ENCODE results near the gene TRIO.
A peak's percentile ranks its signal among the peaks of the same experiment; 100 is the strongest.

The TRIO gene

DNA sequence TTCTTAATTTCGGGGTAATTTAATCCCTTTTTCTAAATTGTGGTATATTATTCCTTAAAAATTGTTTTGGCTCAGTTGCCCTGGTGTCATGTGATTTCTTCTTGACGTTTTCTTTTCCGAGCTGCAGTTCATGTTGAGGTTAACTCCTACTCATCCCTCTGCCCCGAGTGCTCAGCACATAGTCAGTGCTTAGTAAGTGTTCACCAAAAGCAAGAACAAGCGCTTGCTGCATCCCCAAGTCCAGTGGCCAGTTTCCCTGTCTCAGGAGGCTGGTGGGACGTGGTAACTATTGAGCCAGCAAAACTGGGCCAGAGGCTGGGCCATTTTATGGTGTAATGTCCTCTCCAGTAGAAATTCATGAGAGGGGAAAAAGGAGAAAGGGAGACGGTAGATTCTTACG, 23.3 kb downstream of the TRIO start:
- Histone ChIP-seq H3K4me1 (ENCODE audit: control insufficient read depth, insufficient read depth, low read length) (peaks cover 53% of the 10 kb centered on the region), H3K27ac (ENCODE audit: extremely low read depth, low read depth, low read length) (no peak overlapping the region), H3K4me3 (ENCODE audit: low read depth, low read length) (no peak overlapping the region), H3K36me3 (ENCODE audit: control insufficient read depth in 2 of 2, insufficient read depth in 1 of 2, low read length in 2 of 2) (no peaks in the 10 kb centered on the region), H3K9me3 (ENCODE audit: control insufficient read depth, insufficient read depth, low read depth, low read length) (peaks cover 2% of the 10 kb centered on the region; the same call in 1 of the 2 replicates)
- CTCF ChIA-PET = interaction anchor here (0.5 to 0.9 kb wide), 2 partner anchors 8 to 103 kb away, joined by 3 to 4 read pairs; no protein-coding TSS in a partner anchor
- POLR2A ChIA-PET = interaction anchor here (1.0 kb wide), 2 partner anchors 10 to 38 kb away, joined by 3 to 7 read pairs; no protein-coding TSS in a partner anchor
- TF ChIP-seq, protein P1, sequence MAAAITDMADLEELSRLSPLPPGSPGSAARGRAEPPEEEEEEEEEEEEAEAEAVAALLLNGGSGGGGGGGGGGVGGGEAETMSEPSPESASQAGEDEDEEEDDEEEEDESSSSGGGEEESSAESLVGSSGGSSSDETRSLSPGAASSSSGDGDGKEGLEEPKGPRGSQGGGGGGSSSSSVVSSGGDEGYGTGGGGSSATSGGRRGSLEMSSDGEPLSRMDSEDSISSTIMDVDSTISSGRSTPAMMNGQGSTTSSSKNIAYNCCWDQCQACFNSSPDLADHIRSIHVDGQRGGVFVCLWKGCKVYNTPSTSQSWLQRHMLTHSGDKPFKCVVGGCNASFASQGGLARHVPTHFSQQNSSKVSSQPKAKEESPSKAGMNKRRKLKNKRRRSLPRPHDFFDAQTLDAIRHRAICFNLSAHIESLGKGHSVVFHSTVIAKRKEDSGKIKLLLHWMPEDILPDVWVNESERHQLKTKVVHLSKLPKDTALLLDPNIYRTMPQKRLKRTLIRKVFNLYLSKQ (tag by site-specific recombination; IDR thresholded peaks at IDR 0.05; ENCODE audit: borderline replicate concordance) = no peak

DNA sequence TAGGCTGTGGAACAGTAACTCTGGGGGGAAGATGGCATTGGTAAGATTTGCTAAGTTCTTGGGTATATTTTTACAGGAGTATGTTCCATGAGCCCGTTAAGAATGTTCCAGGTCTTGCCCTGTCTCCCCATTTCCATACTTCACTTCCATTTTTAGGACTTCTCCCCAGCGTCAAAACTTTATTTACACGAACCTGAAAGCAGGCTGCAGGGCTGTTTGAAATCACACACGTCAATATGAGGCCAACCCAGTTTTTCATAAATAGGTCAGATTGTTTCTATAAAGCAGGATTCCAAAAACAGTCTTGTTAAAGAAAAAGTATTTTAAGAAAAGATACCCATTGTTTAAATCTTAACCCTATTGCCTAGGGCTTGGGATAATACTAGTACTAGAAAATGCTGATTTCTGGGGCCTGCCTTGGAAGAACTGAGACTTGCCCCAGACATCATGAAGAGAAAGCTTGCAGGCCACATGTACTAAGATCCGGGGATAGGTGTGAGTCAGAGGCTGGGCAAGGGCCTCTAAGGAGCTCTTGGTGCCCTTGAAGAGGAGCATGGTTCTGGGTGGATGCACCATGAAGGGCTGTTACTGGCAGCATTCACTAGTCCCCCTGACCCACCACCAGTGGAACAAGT, 24.2 kb downstream of the TRIO start:
- peak overlapping the region; percentile 7; the same call in 1 of the 2 replicates for H3K27ac ChIP-seq (ENCODE audit: extremely low read depth, low read depth, low read length)
- ChIA-PET POLR2A (interaction anchor here (1.0 kb wide), 1 partner anchor 37 kb away, joined by 3 read pairs; no protein-coding TSS in a partner anchor), CTCF (interaction anchor here (0.9 kb wide), 1 partner anchor 102 kb away, joined by 3 read pairs; no protein-coding TSS in a partner anchor)
- H3K36me3 ChIP-seq (ENCODE audit: control insufficient read depth in 2 of 2, insufficient read depth in 1 of 2, low read length in 2 of 2) = no peaks in the 10 kb centered on the region
- peak; percentile 14; the same call in 1 of the 2 replicates for TF ChIP-seq ZNF341 (tag by site-specific recombination; IDR thresholded peaks at IDR 0.05; ENCODE audit: low read depth)
- TF ChIP-seq MEIS1 (CRISPR knock-in tag; IDR thresholded peaks at IDR 0.05; ENCODE audit: borderline replicate concordance) = no peak
- no peak for TF ChIP-seq ZNF132 (tag by site-specific recombination; IDR thresholded peaks at IDR 0.05; ENCODE audit: borderline replicate concordance)
- TF ChIP-seq ZNF223 (tag by site-specific recombination; IDR thresholded peaks at IDR 0.05) = no peak
- TF ChIP-seq ZBTB20 (tag by site-specific recombination; IDR thresholded peaks at IDR 0.05) = peak; percentile 84; the same call in 1 of the 2 replicates
- peaks cover 54% of the 10 kb centered on the region for H3K4me1 ChIP-seq (ENCODE audit: control insufficient read depth, insufficient read depth, low read length)
- no peak overlapping the region for H3K4me3 ChIP-seq (ENCODE audit: low read depth, low read length)
- peaks cover 2% of the 10 kb centered on the region; the same call in 1 of the 2 replicates for H3K9me3 ChIP-seq (ENCODE audit: control insufficient read depth, insufficient read depth, low read depth, low read length)

DNA sequence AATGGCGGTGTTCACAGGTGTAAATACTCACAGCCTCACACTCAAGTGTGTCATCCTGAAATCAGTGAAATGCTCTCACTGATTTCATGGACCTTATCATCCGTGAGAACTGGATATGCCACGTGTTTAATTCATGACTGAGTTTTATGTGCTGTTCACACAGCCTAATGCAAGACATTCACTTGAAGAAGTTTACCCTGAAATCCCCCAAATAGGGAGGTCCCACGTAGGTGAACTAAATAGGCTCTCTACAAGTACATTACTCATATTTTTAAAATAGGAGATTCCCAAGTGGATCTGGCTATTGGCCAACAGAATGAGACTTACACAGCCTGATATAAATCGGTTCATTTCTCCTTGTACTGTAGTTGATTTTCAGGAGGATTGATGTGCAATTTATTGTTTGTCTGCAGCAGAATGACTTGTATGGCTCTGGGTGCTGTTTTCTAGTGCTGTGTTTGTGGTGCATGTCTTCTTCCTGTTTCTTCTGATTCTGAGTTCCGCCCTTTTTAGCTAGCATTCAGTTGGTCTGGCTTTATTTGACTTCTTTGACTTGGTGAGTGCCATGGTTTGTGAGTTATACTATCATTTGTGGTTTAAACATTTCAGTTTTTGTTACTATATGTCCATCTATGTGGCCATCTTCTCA, 25.1 kb downstream of the TRIO start:
- Histone ChIP-seq H3K36me3 (ENCODE audit: control insufficient read depth in 2 of 2, insufficient read depth in 1 of 2, low read length in 2 of 2) (no peaks in the 10 kb centered on the region), H3K4me3 (ENCODE audit: low read depth, low read length) (no peak overlapping the region), H3K9me3 (ENCODE audit: control insufficient read depth, insufficient read depth, low read depth, low read length) (peaks cover 2% of the 10 kb centered on the region; the same call in 1 of the 2 replicates), H3K27ac (ENCODE audit: extremely low read depth, low read depth, low read length) (0 out of 2 replicates have a peak overlapping the region, but pooled peaks have one; percentile 3), H3K4me1 (ENCODE audit: control insufficient read depth, insufficient read depth, low read length) (peaks cover 61% of the 10 kb centered on the region)
- ChIA-PET CTCF (interaction anchor here (0.6 to 1.2 kb wide), 3 partner anchors 28 to 102 kb away, joined by 3 to 4 read pairs (median 4); no protein-coding TSS in a partner anchor), POLR2A (interaction anchor here (1.1 kb wide), 1 partner anchor 77 kb away, joined by 3 read pairs; no protein-coding TSS in a partner anchor)
- TF ChIP-seq ZNF629 (tag by site-specific recombination; IDR thresholded peaks at IDR 0.05) (peak; percentile 33; the same call in 1 of the 2 replicates), WT1 (tag by site-specific recombination; IDR thresholded peaks at IDR 0.05) (0 out of 2 replicates have a peak, but pooled peaks have one; percentile 17), ZNF529 (tag by site-specific recombination; IDR thresholded peaks at IDR 0.05; ENCODE audit: insufficient replicate concordance) (no peak), ZNF660 (tag by site-specific recombination; IDR thresholded peaks at IDR 0.05) (peak; percentile 35; the same call in 1 of the 2 replicates), ZNF221 (tag by site-specific recombination; IDR thresholded peaks at IDR 0.05; ENCODE audit: borderline replicate concordance) (no peak), ZNF133 (tag by site-specific recombination; IDR thresholded peaks at IDR 0.05) (no peak), ZNF596 (tag by site-specific recombination; IDR thresholded peaks at IDR 0.05) (no peak), GLI2 (tag by site-specific recombination; IDR thresholded peaks at IDR 0.05; ENCODE audit: borderline replicate concordance, low read depth) (peak; percentile 37; the same call in 1 of the 2 replicates), ZBTB17 (tag by site-specific recombination; IDR thresholded peaks at IDR 0.05) (peak; percentile 84), ZFHX2 (tag by site-specific recombination; conservative IDR thresholded peaks at IDR 0.05) (no peak), SP2 (tag by site-specific recombination; IDR thresholded peaks at IDR 0.05) (no peak)
- TF ChIP-seq, protein P2, sequence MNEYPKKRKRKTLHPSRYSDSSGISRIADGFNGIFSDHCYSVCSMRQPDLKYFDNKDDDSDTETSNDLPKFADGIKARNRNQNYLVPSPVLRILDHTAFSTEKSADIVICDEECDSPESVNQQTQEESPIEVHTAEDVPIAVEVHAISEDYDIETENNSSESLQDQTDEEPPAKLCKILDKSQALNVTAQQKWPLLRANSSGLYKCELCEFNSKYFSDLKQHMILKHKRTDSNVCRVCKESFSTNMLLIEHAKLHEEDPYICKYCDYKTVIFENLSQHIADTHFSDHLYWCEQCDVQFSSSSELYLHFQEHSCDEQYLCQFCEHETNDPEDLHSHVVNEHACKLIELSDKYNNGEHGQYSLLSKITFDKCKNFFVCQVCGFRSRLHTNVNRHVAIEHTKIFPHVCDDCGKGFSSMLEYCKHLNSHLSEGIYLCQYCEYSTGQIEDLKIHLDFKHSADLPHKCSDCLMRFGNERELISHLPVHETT (tag by site-specific recombination; IDR thresholded peaks at IDR 0.05) = no peak
- TF ChIP-seq, protein P3, sequence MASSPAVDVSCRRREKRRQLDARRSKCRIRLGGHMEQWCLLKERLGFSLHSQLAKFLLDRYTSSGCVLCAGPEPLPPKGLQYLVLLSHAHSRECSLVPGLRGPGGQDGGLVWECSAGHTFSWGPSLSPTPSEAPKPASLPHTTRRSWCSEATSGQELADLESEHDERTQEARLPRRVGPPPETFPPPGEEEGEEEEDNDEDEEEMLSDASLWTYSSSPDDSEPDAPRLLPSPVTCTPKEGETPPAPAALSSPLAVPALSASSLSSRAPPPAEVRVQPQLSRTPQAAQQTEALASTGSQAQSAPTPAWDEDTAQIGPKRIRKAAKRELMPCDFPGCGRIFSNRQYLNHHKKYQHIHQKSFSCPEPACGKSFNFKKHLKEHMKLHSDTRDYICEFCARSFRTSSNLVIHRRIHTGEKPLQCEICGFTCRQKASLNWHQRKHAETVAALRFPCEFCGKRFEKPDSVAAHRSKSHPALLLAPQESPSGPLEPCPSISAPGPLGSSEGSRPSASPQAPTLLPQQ (tag by site-specific recombination; IDR thresholded peaks at IDR 0.05) = 0 out of 2 replicates have a peak, but pooled peaks have one; percentile 13
- TF ChIP-seq, protein P4, sequence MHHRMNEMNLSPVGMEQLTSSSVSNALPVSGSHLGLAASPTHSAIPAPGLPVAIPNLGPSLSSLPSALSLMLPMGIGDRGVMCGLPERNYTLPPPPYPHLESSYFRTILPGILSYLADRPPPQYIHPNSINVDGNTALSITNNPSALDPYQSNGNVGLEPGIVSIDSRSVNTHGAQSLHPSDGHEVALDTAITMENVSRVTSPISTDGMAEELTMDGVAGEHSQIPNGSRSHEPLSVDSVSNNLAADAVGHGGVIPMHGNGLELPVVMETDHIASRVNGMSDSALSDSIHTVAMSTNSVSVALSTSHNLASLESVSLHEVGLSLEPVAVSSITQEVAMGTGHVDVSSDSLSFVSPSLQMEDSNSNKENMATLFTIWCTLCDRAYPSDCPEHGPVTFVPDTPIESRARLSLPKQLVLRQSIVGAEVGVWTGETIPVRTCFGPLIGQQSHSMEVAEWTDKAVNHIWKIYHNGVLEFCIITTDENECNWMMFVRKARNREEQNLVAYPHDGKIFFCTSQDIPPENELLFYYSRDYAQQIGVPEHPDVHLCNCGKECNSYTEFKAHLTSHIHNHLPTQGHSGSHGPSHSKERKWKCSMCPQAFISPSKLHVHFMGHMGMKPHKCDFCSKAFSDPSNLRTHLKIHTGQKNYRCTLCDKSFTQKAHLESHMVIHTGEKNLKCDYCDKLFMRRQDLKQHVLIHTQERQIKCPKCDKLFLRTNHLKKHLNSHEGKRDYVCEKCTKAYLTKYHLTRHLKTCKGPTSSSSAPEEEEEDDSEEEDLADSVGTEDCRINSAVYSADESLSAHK (tag by site-specific recombination; IDR thresholded peaks at IDR 0.05) = no peak
